ENCODE measurements around the gene CCM2. TPM values are rescaled to one million over a fixed set of nuclear protein-coding genes. Genes with fewer than 3 reads are reported as not detected.
"Not testable (repeated sequence)": the region's sequence is repeated elsewhere in the genome, so short reads cannot be mapped to it uniquely, and the experiment has no call there.

The CCM2 gene
- total RNA-seq, 4 donors from 2014 or later: 35.8 to 62.0 (median 51.9) TPM

GRCh38 chr7:45111298-45112223 is 111.6 kb downstream of the CCM2 start, which contains the start of gene TBRG4:
TBRG4 (minus strand) TSS chr7:45111697; CDS start chr7:45109237, 2,460 bp downstream.
- peaks cover 0 to 30% of the 10 kb centered on the region in 2 donors for H3K36me3 ChIP-seq
- TF ChIP-seq POLR2AphosphoS5 (IDR thresholded peaks at IDR 0.05) (peak; percentile 98), EP300 (IDR thresholded peaks at IDR 0.05) (no peak), POLR2A (IDR thresholded peaks at IDR 0.05) (peak; percentile 90 to 92), CTCF (IDR thresholded peaks at IDR 0.05) (peak in 2 of 4 experiments; percentile 37 to 57)
- H3K9me3 ChIP-seq: no peaks in the 10 kb centered on the region
- peak within 1 kb of the TSS; percentile 82 to 95 (median 91) for H3K27ac ChIP-seq
- H3K4me1 ChIP-seq: peaks cover 0 to 53% (median 21%) of the 10 kb centered on the region in 3 donors
- peak within 1 kb of the TSS; percentile 57 to 84 for H3K4me3 ChIP-seq
- H3K27me3 ChIP-seq: no peaks in the 10 kb centered on the region
- 1% methylated on average over 14 to 15 of the region's 64 CpGs for WGBS, 2 donors (ENCODE audit: low coverage in 1 of 2)
- ATAC-seq: peak; percentile 99

- TF ChIP-seq CTCF (IDR thresholded peaks at IDR 0.05): no peak
- no peak for TF ChIP-seq POLR2AphosphoS5 (IDR thresholded peaks at IDR 0.05)
- no peak for TF ChIP-seq POLR2A (IDR thresholded peaks at IDR 0.05)
- TF ChIP-seq EP300 (IDR thresholded peaks at IDR 0.05): no peak
- Histone ChIP-seq H3K4me3 (no peak overlapping the region), H3K4me1 (peaks cover 0 to 42% (median 17%) of the 10 kb centered on the region in 3 donors), H3K36me3 (peaks cover 0 to 19% of the 10 kb centered on the region in 2 donors), H3K27ac (peak overlapping the region in 3 of 4 donors; percentile 82 to 95 (median 89)), H3K27me3 (peaks cover 7% of the 10 kb centered on the region), H3K9me3 (no peaks in the 10 kb centered on the region)
- 31% methylated on average over 1 of the region's 1 CpG; no CpG with 5 or more reads in 1 of the 2 donors for WGBS, 2 donors (ENCODE audit: low coverage in 1 of 2)
- no peak for ATAC-seq
These were observed 112.6 kb downstream of the CCM2 start for GRCh38 chr7:45112648-45113047.

- not testable (repeated sequence) for H3K9me3 ChIP-seq, H3K27ac ChIP-seq, ATAC-seq, H3K4me3 ChIP-seq, H3K36me3 ChIP-seq, H3K27me3 ChIP-seq
- 56 to 62% methylated on average over 1 of the region's 1 CpG for WGBS, 2 donors (ENCODE audit: low coverage in 1 of 2)
- H3K4me1 ChIP-seq: peaks cover 0 to 26% (median 8%) of the 10 kb centered on the region in 3 donors
These were observed 114.3 kb downstream of the CCM2 start for GRCh38 chr7:45114257-45114656.

- Histone ChIP-seq H3K36me3 (no peaks in the 10 kb centered on the region), H3K27me3 (peaks cover 8% of the 10 kb centered on the region), H3K4me1 (peaks cover 0 to 19% (median 8%) of the 10 kb centered on the region in 3 donors), H3K4me3 (no peak overlapping the region), H3K9me3 (no peaks in the 10 kb centered on the region), H3K27ac (no peak overlapping the region)
- TF ChIP-seq POLR2AphosphoS5 (IDR thresholded peaks at IDR 0.05) (no peak), EP300 (IDR thresholded peaks at IDR 0.05) (no peak), POLR2A (IDR thresholded peaks at IDR 0.05) (no peak)
- ATAC-seq: no peak
These were observed 114.9 kb downstream of the CCM2 start for GRCh38 chr7:45114926-45115325.

- TF ChIP-seq POLR2A (IDR thresholded peaks at IDR 0.05) (no peak), EP300 (IDR thresholded peaks at IDR 0.05) (no peak), CTCF (IDR thresholded peaks at IDR 0.05) (no peak), POLR2AphosphoS5 (IDR thresholded peaks at IDR 0.05) (no peak)
- no peak for ATAC-seq
- WGBS, 2 donors (ENCODE audit: low coverage in 1 of 2): no CpG with 5 or more reads among the region's 1 CpG
- H3K4me1 ChIP-seq: peaks cover 0 to 8% (median 0%) of the 10 kb centered on the region in 3 donors
- no peaks in the 10 kb centered on the region for H3K36me3 ChIP-seq
- no peak overlapping the region for H3K27ac ChIP-seq
- H3K27me3 ChIP-seq: peaks cover 8% of the 10 kb centered on the region
- H3K4me3 ChIP-seq: no peak overlapping the region
- H3K9me3 ChIP-seq: no peaks in the 10 kb centered on the region
These were observed 116.0 kb downstream of the CCM2 start for GRCh38 chr7:45116048-45116447.
